Measurements from ENCODE around the gene EIF5B. TPM values are rescaled to one million over a fixed set of nuclear protein-coding genes. Genes with fewer than 3 reads are reported as not detected.

EIF5B gene
- total RNA-seq, 1 experiment from 2014 or later: 58.1 TPM

DNA sequence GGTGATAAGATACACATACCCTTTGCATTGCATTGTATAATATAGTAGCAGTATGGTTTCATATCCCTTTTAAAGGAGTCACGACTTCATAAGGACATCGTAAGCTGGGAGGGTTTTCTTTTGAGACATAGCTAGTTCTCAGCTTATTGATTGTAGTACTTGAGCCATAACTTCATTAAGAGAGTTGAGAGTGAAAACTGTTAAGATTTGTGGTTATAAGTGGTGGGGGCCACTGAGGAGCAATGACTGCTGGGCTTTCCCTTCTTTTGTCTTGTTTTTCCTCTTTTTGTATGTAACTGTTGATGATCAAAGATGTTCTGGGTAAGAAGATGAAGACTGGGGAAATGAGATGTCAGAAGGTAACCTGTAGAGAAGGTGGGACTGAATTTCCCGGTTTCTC, 11.0 kb downstream of the EIF5B start:
- Histone ChIP-seq H3T11ph (ENCODE audit: low read length) (no peak overlapping the region), H4K20me1 (ENCODE audit: control insufficient read depth, insufficient read depth, insufficient read length) (no peaks in the 10 kb centered on the region), H3K9me3 (ENCODE audit: control insufficient read depth, low read depth, low read length) (no peaks in the 10 kb centered on the region), H3K27me3 (ENCODE audit: insufficient read depth, low read length) (no peaks in the 10 kb centered on the region), H3K4me1 (ENCODE audit: insufficient read depth, low read length) (no peaks in the 10 kb centered on the region), H3K9ac (ENCODE audit: extremely low read depth, insufficient read length, low read length) (no peak overlapping the region), H3K4me2 (ENCODE audit: insufficient read depth, insufficient read length, low read length) (no peak overlapping the region), H3K79me2 (ENCODE audit: insufficient read depth, low read length) (peaks cover 43% of the 10 kb centered on the region; the same call in 1 of the 2 replicates), H3K23ac (ENCODE audit: insufficient read length, low read depth, low read length) (no peak overlapping the region), H2BK15ac (ENCODE audit: low read depth, low read length) (no peak overlapping the region), H3K14ac (ENCODE audit: insufficient read depth, low read length) (no peak overlapping the region), H2BK120ac (ENCODE audit: low read depth, low read length, poor library complexity, severe bottlenecking) (no peak overlapping the region), H2BK12ac (ENCODE audit: insufficient read length, low read depth, low read length) (no peak overlapping the region), H2BK20ac (ENCODE audit: low read depth, low read length, poor library complexity, severe bottlenecking) (no peak overlapping the region), H4K5ac (ENCODE audit: insufficient read length, low read depth, low read length) (no peak overlapping the region), H3K4ac (ENCODE audit: low read depth, low read length) (no peak overlapping the region), H2AFZ (ENCODE audit: low read length) (no peak overlapping the region), H2AK5ac (ENCODE audit: insufficient read length, low read length) (no peak overlapping the region), H4K91ac (ENCODE audit: insufficient read length, low read depth, low read length) (no peak overlapping the region), H3K18ac (ENCODE audit: insufficient read length, low read depth, low read length) (no peak overlapping the region), H3K79me1 (ENCODE audit: insufficient read depth, low read depth, low read length, poor library complexity, severe bottlenecking) (peaks cover 16% of the 10 kb centered on the region), H3K56ac (ENCODE audit: insufficient read length, low read depth, low read length) (no peak overlapping the region), H3K23me2 (ENCODE audit: insufficient read length, low read depth, low read length, poor library complexity, severe bottlenecking) (no peaks in the 10 kb centered on the region), H3K27ac (ENCODE audit: insufficient read length, low read depth, low read length) (no peak overlapping the region), H2BK5ac (ENCODE audit: insufficient read length, low read length) (no peak overlapping the region), H4K8ac (replicated peaks; ENCODE audit: insufficient read length, low read depth, low read length) (no peak overlapping the region)
- no peaks in the 10 kb centered on the region; a peak in 1 of 4 replicates for H3K4me1 Mint-ChIP-seq
- no peak for TF ChIP-seq CTCF (conservative IDR thresholded peaks at IDR 0.05)
- H3K9me3 Mint-ChIP-seq: no peaks in the 10 kb centered on the region
- no peak overlapping the region for H3K4me3 Mint-ChIP-seq
- no CpG with 5 or more reads among the region's 3 CpGs for WGBS (ENCODE audit: extremely low coverage, insufficient read length, low lambda C conversion rate)
- no peak overlapping the region for H3K27ac Mint-ChIP-seq
- no peak for DNase-seq
- H3K27me3 Mint-ChIP-seq (ENCODE audit: low read depth): no peaks in the 10 kb centered on the region
- H3K36me3 Mint-ChIP-seq (ENCODE audit: insufficient read depth in 1 of 3, low read depth in 3 of 3): no peaks in the 10 kb centered on the region; a peak in 2 of 7 replicates
